HG02870 (cell line): ENCODE measurements around the gene CACNA1E.

ENCODE experiments used
- ATAC-seq: cut with Tn5 transposase; IDR thresholded peaks from one replicate; pipeline ENCODE4 v1.9.1; 2021; ENCODE audit warnings: mild to moderate bottlenecking, moderate library complexity; ENCODE audit not compliant: unreplicated experiment

Gene CACNA1E

GRCh38 chr1:181483285-181484195 lies at the start of gene CACNA1E:
Gene CACNA1E (plus strand): TSS chr1:181483517. CDS start chr1:181483745, 228 bp downstream.
- no peak for ATAC-seq

GRCh38 chr1:181433931-181434330 lies 49.4 kb upstream of the CACNA1E start:
- ATAC-seq = no peak

- peak; percentile 73 for ATAC-seq
Observed at GRCh38 chr1:181438013-181438412, 45.3 kb upstream of the CACNA1E start.

GRCh38 chr1:181440510-181440909 lies 42.8 kb upstream of the CACNA1E start:
- ATAC-seq = no peak

GRCh38 chr1:181442181-181442525 lies 41.2 kb upstream of the CACNA1E start:
- no peak for ATAC-seq

GRCh38 chr1:181443231-181443853 lies 40.0 kb upstream of the CACNA1E start:
- peak; percentile 48 for ATAC-seq

- ATAC-seq = no peak
Observed at GRCh38 chr1:181445436-181445835, 37.9 kb upstream of the CACNA1E start.

- no peak for ATAC-seq
Observed at GRCh38 chr1:181448461-181448860, 34.9 kb upstream of the CACNA1E start.

GRCh38 chr1:181451661-181452230 lies 31.6 kb upstream of the CACNA1E start:
- no peak for ATAC-seq

GRCh38 chr1:181452746-181453145 lies 30.6 kb upstream of the CACNA1E start:
- ATAC-seq = no peak

- no peak for ATAC-seq
Observed at GRCh38 chr1:181453541-181454201, 29.6 kb upstream of the CACNA1E start.

- ATAC-seq = no peak
Observed at GRCh38 chr1:181456551-181456950, 26.8 kb upstream of the CACNA1E start.

- ATAC-seq = no peak
Observed at GRCh38 chr1:181458419-181458818, 24.9 kb upstream of the CACNA1E start.

- no peak for ATAC-seq
Observed at GRCh38 chr1:181459067-181459466, 24.2 kb upstream of the CACNA1E start.

GRCh38 chr1:181469829-181470228 lies 13.5 kb upstream of the CACNA1E start:
- ATAC-seq = no peak

GRCh38 chr1:181475580-181475979 lies 7.7 kb upstream of the CACNA1E start:
- no peak for ATAC-seq

GRCh38 chr1:181476581-181476980 lies 6.7 kb upstream of the CACNA1E start:
- ATAC-seq = no peak

- no peak for ATAC-seq
Observed at GRCh38 chr1:181478306-181478705, 5.0 kb upstream of the CACNA1E start.

- ATAC-seq = peak; percentile 50
Observed at GRCh38 chr1:181479137-181479745, 4.1 kb upstream of the CACNA1E start.

- ATAC-seq = no peak
Observed at GRCh38 chr1:181482001-181482430, 1.3 kb upstream of the CACNA1E start.
